ENCODE results near the gene LMTK2. TPM values are rescaled to one million over a fixed set of nuclear protein-coding genes. Genes with fewer than 3 reads are reported as not detected.

The LMTK2 gene
- total and polyA plus RNA-seq, 2 experiments from 2014 or later: 6.1 to 30.8 TPM

DNA sequence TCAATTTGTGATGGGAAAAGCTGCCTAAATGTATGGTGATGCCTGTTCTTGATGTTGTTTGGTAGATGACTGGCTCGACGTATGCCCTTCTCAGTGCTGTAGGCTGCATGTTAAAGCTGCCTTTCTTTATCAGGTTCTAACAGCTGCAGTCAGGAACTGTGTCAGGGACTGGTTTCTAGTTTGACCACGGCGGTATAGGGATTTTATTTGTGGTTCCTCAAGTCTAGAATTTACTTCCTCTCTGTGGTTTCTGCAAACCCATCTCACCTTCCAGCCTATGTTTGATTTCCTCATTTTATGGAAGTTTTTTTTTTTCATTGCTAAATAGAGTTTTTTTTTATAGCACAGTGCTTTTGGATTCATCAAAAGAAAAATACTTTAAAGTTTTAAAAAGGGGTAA, 26.5 kb downstream of the LMTK2 start (continued):
- TF ChIP-seq, protein P1, sequence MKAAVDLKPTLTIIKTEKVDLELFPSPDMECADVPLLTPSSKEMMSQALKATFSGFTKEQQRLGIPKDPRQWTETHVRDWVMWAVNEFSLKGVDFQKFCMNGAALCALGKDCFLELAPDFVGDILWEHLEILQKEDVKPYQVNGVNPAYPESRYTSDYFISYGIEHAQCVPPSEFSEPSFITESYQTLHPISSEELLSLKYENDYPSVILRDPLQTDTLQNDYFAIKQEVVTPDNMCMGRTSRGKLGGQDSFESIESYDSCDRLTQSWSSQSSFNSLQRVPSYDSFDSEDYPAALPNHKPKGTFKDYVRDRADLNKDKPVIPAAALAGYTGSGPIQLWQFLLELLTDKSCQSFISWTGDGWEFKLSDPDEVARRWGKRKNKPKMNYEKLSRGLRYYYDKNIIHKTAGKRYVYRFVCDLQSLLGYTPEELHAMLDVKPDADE (IDR thresholded peaks at IDR 0.05): no peak
- TF ChIP-seq ZNF114 (CRISPR knock-in tag; IDR thresholded peaks at IDR 0.05): no peak
- no peak for TF ChIP-seq POLR2AphosphoS5 (IDR thresholded peaks at IDR 0.05; ENCODE audit: low read depth)
- no peak for TF ChIP-seq ZNF331 (CRISPR knock-in tag; IDR thresholded peaks at IDR 0.05; ENCODE audit: low read depth)

DNA sequence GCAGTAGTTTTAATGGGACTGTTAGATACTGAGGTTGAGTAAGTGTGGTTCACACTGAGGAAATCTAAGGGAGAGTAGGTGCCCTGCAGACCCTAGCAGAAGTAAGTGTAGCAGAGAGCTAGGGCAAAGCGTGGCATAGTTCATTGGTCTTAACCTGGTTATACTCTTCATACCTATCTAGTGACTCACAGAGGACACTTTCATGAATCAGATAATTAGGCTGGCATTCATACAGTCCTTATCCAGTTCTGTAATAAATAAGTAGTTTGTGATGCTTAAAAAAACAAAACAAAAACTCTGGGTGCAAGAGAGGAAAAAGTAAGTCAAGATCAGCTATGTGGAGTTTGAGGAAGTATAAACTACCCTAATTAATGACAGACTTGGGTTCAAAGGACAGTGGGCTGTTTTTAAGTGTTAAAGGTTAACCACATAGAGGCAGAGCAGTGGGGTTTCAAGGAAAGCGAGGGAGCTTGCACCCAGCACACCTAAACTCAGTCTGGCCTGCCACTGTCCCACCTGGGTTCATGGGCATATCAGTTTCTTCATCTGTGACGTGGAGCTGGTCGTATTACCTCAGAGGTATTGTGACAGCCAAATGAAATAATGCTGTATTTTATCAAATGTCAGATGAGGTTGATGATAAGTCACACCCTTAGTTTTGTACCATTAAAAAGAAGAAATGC, 27.1 kb downstream of the LMTK2 start:
- peaks cover 77% of the 10 kb centered on the region for H3K79me2 ChIP-seq (replicated peaks; ENCODE audit: insufficient read depth)
- Mint-ChIP-seq H3K4me1 (peaks cover 39% of the 10 kb centered on the region), H3K36me3 (ENCODE audit: low read depth) (peaks cover 5% of the 10 kb centered on the region; the same call in 2 of the 3 replicates), H3K9me3 (no peaks in the 10 kb centered on the region), H3K27me3 (ENCODE audit: insufficient read depth, low read depth, poor library complexity) (no peaks in the 10 kb centered on the region), H3K4me3 (no peak overlapping the region), H3K27ac (no peak overlapping the region)
- H3K9me2 ChIP-seq (ENCODE audit: insufficient read depth): no peaks in the 10 kb centered on the region
- H3F3A ChIP-seq (replicated peaks; ENCODE audit: low read depth): no peaks in the 10 kb centered on the region
- H3K4me2 ChIP-seq: no peak overlapping the region
- H3K27me3 ChIP-seq (ENCODE audit: insufficient read depth): no peaks in the 10 kb centered on the region
- H2AFZ ChIP-seq: no peak overlapping the region
- ATAC-seq (no peak), DNase-seq (ENCODE audit: low spot score) (no peak)
- 0 out of 2 replicates have a peak, but pooled peaks cover 5% of the 10 kb centered on the region for H3K4me1 ChIP-seq (ENCODE audit: insufficient read depth)
- TF ChIP-seq ZNF114 (CRISPR knock-in tag; IDR thresholded peaks at IDR 0.05) (no peak), POLR2AphosphoS5 (IDR thresholded peaks at IDR 0.05; ENCODE audit: low read depth) (no peak), ZNF331 (CRISPR knock-in tag; IDR thresholded peaks at IDR 0.05; ENCODE audit: low read depth) (no peak), JUNB (IDR thresholded peaks at IDR 0.05; ENCODE audit: unreplicated experiment) (no peak), STAT1 (IDR thresholded peaks at IDR 0.05; ENCODE audit: unreplicated experiment) (no peak), EZH2 (IDR thresholded peaks at IDR 0.05; ENCODE audit: low read depth, unreplicated experiment) (no peak), CREB1 (CRISPR knock-in tag; IDR thresholded peaks at IDR 0.05; ENCODE audit: low read depth) (no peak)
- TF ChIP-seq, protein P2, sequence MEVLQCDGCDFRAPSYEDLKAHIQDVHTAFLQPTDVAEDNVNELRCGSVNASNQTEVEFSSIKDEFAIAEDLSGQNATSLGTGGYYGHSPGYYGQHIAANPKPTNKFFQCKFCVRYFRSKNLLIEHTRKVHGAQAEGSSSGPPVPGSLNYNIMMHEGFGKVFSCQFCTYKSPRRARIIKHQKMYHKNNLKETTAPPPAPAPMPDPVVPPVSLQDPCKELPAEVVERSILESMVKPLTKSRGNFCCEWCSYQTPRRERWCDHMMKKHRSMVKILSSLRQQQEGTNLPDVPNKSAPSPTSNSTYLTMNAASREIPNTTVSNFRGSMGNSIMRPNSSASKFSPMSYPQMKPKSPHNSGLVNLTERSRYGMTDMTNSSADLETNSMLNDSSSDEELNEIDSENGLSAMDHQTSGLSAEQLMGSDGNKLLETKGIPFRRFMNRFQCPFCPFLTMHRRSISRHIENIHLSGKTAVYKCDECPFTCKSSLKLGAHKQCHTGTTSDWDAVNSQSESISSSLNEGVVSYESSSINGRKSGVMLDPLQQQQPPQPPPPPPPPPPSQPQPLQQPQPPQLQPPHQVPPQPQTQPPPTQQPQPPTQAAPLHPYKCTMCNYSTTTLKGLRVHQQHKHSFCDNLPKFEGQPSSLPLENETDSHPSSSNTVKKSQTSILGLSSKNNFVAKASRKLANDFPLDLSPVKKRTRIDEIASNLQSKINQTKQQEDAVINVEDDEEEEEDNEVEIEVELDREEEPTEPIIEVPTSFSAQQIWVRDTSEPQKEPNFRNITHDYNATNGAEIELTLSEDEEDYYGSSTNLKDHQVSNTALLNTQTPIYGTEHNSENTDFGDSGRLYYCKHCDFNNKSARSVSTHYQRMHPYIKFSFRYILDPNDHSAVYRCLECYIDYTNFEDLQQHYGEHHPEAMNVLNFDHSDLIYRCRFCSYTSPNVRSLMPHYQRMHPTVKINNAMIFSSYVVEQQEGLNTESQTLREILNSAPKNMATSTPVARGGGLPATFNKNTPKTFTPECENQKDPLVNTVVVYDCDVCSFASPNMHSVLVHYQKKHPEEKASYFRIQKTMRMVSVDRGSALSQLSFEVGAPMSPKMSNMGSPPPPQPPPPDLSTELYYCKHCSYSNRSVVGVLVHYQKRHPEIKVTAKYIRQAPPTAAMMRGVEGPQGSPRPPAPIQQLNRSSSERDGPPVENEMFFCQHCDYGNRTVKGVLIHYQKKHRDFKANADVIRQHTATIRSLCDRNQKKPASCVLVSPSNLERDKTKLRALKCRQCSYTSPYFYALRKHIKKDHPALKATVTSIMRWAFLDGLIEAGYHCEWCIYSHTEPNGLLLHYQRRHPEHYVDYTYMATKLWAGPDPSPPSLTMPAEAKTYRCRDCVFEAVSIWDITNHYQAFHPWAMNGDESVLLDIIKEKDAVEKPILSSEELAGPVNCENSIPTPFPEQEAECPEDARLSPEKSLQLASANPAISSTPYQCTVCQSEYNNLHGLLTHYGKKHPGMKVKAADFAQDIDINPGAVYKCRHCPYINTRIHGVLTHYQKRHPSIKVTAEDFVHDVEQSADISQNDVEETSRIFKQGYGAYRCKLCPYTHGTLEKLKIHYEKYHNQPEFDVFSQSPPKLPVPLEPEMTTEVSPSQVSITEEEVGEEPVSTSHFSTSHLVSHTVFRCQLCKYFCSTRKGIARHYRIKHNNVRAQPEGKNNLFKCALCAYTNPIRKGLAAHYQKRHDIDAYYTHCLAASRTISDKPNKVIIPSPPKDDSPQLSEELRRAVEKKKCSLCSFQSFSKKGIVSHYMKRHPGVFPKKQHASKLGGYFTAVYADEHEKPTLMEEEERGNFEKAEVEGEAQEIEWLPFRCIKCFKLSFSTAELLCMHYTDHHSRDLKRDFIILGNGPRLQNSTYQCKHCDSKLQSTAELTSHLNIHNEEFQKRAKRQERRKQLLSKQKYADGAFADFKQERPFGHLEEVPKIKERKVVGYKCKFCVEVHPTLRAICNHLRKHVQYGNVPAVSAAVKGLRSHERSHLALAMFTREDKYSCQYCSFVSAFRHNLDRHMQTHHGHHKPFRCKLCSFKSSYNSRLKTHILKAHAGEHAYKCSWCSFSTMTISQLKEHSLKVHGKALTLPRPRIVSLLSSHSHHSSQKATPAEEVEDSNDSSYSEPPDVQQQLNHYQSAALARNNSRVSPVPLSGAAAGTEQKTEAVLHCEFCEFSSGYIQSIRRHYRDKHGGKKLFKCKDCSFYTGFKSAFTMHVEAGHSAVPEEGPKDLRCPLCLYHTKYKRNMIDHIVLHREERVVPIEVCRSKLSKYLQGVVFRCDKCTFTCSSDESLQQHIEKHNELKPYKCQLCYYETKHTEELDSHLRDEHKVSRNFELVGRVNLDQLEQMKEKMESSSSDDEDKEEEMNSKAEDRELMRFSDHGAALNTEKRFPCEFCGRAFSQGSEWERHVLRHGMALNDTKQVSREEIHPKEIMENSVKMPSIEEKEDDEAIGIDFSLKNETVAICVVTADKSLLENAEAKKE (CRISPR knock-in tag; IDR thresholded peaks at IDR 0.05): no peak
- TF ChIP-seq, protein P3, sequence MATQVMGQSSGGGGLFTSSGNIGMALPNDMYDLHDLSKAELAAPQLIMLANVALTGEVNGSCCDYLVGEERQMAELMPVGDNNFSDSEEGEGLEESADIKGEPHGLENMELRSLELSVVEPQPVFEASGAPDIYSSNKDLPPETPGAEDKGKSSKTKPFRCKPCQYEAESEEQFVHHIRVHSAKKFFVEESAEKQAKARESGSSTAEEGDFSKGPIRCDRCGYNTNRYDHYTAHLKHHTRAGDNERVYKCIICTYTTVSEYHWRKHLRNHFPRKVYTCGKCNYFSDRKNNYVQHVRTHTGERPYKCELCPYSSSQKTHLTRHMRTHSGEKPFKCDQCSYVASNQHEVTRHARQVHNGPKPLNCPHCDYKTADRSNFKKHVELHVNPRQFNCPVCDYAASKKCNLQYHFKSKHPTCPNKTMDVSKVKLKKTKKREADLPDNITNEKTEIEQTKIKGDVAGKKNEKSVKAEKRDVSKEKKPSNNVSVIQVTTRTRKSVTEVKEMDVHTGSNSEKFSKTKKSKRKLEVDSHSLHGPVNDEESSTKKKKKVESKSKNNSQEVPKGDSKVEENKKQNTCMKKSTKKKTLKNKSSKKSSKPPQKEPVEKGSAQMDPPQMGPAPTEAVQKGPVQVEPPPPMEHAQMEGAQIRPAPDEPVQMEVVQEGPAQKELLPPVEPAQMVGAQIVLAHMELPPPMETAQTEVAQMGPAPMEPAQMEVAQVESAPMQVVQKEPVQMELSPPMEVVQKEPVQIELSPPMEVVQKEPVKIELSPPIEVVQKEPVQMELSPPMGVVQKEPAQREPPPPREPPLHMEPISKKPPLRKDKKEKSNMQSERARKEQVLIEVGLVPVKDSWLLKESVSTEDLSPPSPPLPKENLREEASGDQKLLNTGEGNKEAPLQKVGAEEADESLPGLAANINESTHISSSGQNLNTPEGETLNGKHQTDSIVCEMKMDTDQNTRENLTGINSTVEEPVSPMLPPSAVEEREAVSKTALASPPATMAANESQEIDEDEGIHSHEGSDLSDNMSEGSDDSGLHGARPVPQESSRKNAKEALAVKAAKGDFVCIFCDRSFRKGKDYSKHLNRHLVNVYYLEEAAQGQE (IDR thresholded peaks at IDR 0.05; ENCODE audit: unreplicated experiment): no peak
- H3K4me3 ChIP-seq: no peak overlapping the region
- no peak overlapping the region for H3K27ac ChIP-seq (ENCODE audit: low read depth)
- no peaks in the 10 kb centered on the region for H3K36me3 ChIP-seq (ENCODE audit: insufficient read depth)
- H4K20me1 ChIP-seq (replicated peaks; ENCODE audit: insufficient read depth): peaks cover 10% of the 10 kb centered on the region; the same call in 1 of the 2 replicates
